ENCODE measurements around the gene ATP13A2. TPM values are rescaled to one million over a fixed set of nuclear protein-coding genes. Genes with fewer than 3 reads are reported as not detected.
"Not testable (repeated sequence)": the region's sequence is repeated elsewhere in the genome, so short reads cannot be mapped to it uniquely, and the experiment has no call there.

Gene ATP13A2
- polyA plus RNA-seq, 3 donors = 17.6 to 37.8 (median 19.5) TPM

GRCh38 chr1:16944038-16944437, 67.7 kb downstream of the ATP13A2 start:
- peaks cover 0 to 5% (median 1%) of the 10 kb centered on the region in 3 donors for H3K27me3 Mint-ChIP-seq (ENCODE audit: low read depth in 3 of 3)
- TF ChIP-seq CTCF (IDR thresholded peaks at IDR 0.05) = no peak
- no peaks in the 10 kb centered on the region for H3K4me1 Mint-ChIP-seq
- Histone ChIP-seq H3K27me3 (ENCODE audit: control insufficient read depth in 2 of 2, insufficient read depth in 2 of 2, low read length in 2 of 2) (no peaks in the 10 kb centered on the region), H3K27ac (ENCODE audit: low read depth in 1 of 2, low read length in 2 of 2) (no peak overlapping the region), H3K36me3 (replicated peaks in 1 of 2; ENCODE audit: control insufficient read depth in 1 of 2, insufficient read depth in 2 of 2, low read length in 2 of 2) (peaks cover 0 to 8% of the 10 kb centered on the region in 2 donors), H3K9me3 (replicated peaks in 1 of 2; ENCODE audit: control insufficient read depth in 1 of 2, insufficient read depth in 1 of 2, low read length in 2 of 2) (no peaks in the 10 kb centered on the region), H4K20me1 (ENCODE audit: insufficient read depth, low read length) (no peaks in the 10 kb centered on the region), H2AFZ (ENCODE audit: insufficient read depth, low read depth, low read length, poor library complexity, severe bottlenecking) (no peak overlapping the region), H3K9ac (ENCODE audit: insufficient read depth, low read length, poor library complexity, severe bottlenecking) (no peak overlapping the region), H3K4me2 (replicated peaks; ENCODE audit: extremely low read depth, low read length, poor library complexity, severe bottlenecking) (no peak overlapping the region), H3K79me2 (ENCODE audit: insufficient read depth, low read length) (no peaks in the 10 kb centered on the region), H3K4me1 (ENCODE audit: control insufficient read depth in 1 of 2, insufficient read depth in 2 of 2, low read length in 2 of 2) (no peaks in the 10 kb centered on the region), H3K4me3 (replicated peaks in 1 of 3; ENCODE audit: low read depth in 2 of 3, low read length in 3 of 3) (no peak overlapping the region)
- H3K4me3 Mint-ChIP-seq = no peak overlapping the region
- peaks cover 0 to 2% (median 0%) of the 10 kb centered on the region in 7 donors for H3K9me3 Mint-ChIP-seq
- intact Hi-C loops (cut with micrococcal nuclease) = no loop called here
- DNase-seq = no peak
- H3K27ac Mint-ChIP-seq = no peak overlapping the region
- H3K36me3 Mint-ChIP-seq = peaks cover 7 to 13% of the 10 kb centered on the region in 2 donors
- 99% methylated on average over 16 of the region's 19 CpGs for WGBS (ENCODE audit: insufficient coverage)

GRCh38 chr1:16939386-16940180, 72.1 kb downstream of the ATP13A2 start:
- H3K4me1 ChIP-seq (ENCODE audit: control insufficient read depth in 1 of 2, insufficient read depth in 2 of 2, low read length in 2 of 2); H3K27me3 Mint-ChIP-seq (ENCODE audit: low read depth in 3 of 3); H3K4me1 Mint-ChIP-seq; H3K9me3 Mint-ChIP-seq; DNase-seq; H4K20me1 ChIP-seq (ENCODE audit: insufficient read depth, low read length); H3K79me2 ChIP-seq (ENCODE audit: insufficient read depth, low read length); H3K36me3 ChIP-seq (replicated peaks in 1 of 2; ENCODE audit: control insufficient read depth in 1 of 2, insufficient read depth in 2 of 2, low read length in 2 of 2); H3K4me3 Mint-ChIP-seq; H3K27ac ChIP-seq (ENCODE audit: low read depth in 1 of 2, low read length in 2 of 2); H3K27me3 ChIP-seq (ENCODE audit: control insufficient read depth in 2 of 2, insufficient read depth in 2 of 2, low read length in 2 of 2); H3K4me2 ChIP-seq (replicated peaks; ENCODE audit: extremely low read depth, low read length, poor library complexity, severe bottlenecking); H3K4me3 ChIP-seq (replicated peaks in 1 of 3; ENCODE audit: low read depth in 2 of 3, low read length in 3 of 3); H2AFZ ChIP-seq (ENCODE audit: insufficient read depth, low read depth, low read length, poor library complexity, severe bottlenecking); H3K27ac Mint-ChIP-seq; intact Hi-C loops (cut with micrococcal nuclease); H3K9ac ChIP-seq (ENCODE audit: insufficient read depth, low read length, poor library complexity, severe bottlenecking); H3K9me3 ChIP-seq (replicated peaks in 1 of 2; ENCODE audit: control insufficient read depth in 1 of 2, insufficient read depth in 1 of 2, low read length in 2 of 2): not testable (repeated sequence)
- whole genome bisulfite sequencing (ENCODE audit: insufficient coverage) = 97% methylated on average over 32 of the region's 32 CpGs
- peaks cover 4 to 14% of the 10 kb centered on the region in 2 donors for H3K36me3 Mint-ChIP-seq
